K562 (cell line): ENCODE data around the gene HDAC7. TPM values are rescaled to one million over a fixed set of nuclear protein-coding genes. Genes with fewer than 3 reads are reported as not detected.

ENCODE experiments used
- ATAC-seq: fragments of 200-7000 bp; cut with Tn5 transposase; 3 replicates; pipeline ENCODE4 v1.9.1; 2020; ENCODE audit warnings: moderate library complexity
- BruUV-seq: library from RNA; stranded (reverse); fragments of 400-500 nt; replicated peaks from 2 replicates; lab custom pipeline; 2021; lab: Mats Ljungman, UMichigan
- CTCF ChIA-PET: fragments of 300-600 bp; formaldehyde crosslinking; extraction: SDS; loops from one replicate; lab custom pipeline; 2021; ENCODE audit warnings: low intra/inter-chr PET ratio; lab: Yijun Ruan, JAX
- POLR2A ChIA-PET: fragments of 300-600, 350-650 bp; sonication (Branson Sonifier 250); formaldehyde crosslinking; extraction: SDS; loops from one replicate; lab custom pipeline; 2021; ENCODE audit warnings: antibody characterized with exemption, inconsistent platforms; lab: Yijun Ruan, JAX
- DNase-seq, 4 experiments: peaks; one replicate each; pipeline versions ENCODE4 v3.0.0 to v3.0.0-alpha.2; 2011 to 2018; ENCODE audit warnings: low spot score in 3 of 4, mixed read lengths in 3 of 4; ENCODE audit errors: extremely low read depth in 1 of 4
- FAIRE-seq: peaks from 2 replicates; lab custom pipeline; 2011; peaks lifted over from hg19 to GRCh38; lab: Jason Lieb, UNC
- H2AFZ ChIP-seq: 2 replicates; pipeline ENCODE4 v1.6.0; 2011; ENCODE audit warnings: low read depth, low read length, control low read depth, inconsistent platforms
- H3K27ac ChIP-seq: fragments of 200-600 bp; 3 replicates; pipeline ENCODE4 v1.8.0; 2011; ENCODE audit warnings: low read depth, mild to moderate bottlenecking, control low read depth, inconsistent platforms, low read length, moderate library complexity, mixed read lengths; ENCODE audit errors: extremely low read depth
- H3K27me3 ChIP-seq, 2 experiments: fragments of 300-600 bp in 1 of 2; 2 replicates in 1 of 2; 3 replicates in 1 of 2; pipeline versions ENCODE4 v1.6.0 to v1.8.0; 2011; ENCODE audit warnings: inconsistent platforms in 2 of 2, low read length in 2 of 2, mild to moderate bottlenecking in 1 of 2, mixed read lengths in 1 of 2, moderate library complexity in 1 of 2; ENCODE audit not compliant: control insufficient read depth in 2 of 2, insufficient read depth in 2 of 2
- H3K36me3 ChIP-seq: fragments of 300-600 bp; 3 replicates; pipeline ENCODE4 v1.8.0; 2011; ENCODE audit warnings: mild to moderate bottlenecking, low read length, inconsistent platforms; ENCODE audit not compliant: control insufficient read depth, insufficient read depth
- H3K4me1 ChIP-seq, 2 experiments: fragments of 200-600 bp in 1 of 2; replicated peaks in 1 of 2; 2 replicates in 1 of 2; 3 replicates in 1 of 2; pipeline versions ENCODE4 v1.5.1 to v1.8.0; 2011; ENCODE audit warnings: inconsistent platforms in 2 of 2, low read length in 2 of 2, mild to moderate bottlenecking in 1 of 2, mixed read lengths in 1 of 2, moderate library complexity in 1 of 2; ENCODE audit not compliant: control insufficient read depth in 2 of 2, insufficient read depth in 2 of 2
- H3K4me2 ChIP-seq: 2 replicates; pipeline ENCODE4 v1.6.1; 2011; ENCODE audit warnings: low read length, control low read depth, inconsistent platforms, mixed read lengths; ENCODE audit not compliant: insufficient read depth
- H3K4me3 ChIP-seq: fragments of 200-600 bp; sonication (generic), shearing (Covaris generic); 2 replicates; pipeline ENCODE4 v1.5.1; 2016; ENCODE audit warnings: control low read depth, inconsistent platforms
- H3K79me2 ChIP-seq: fragments of 200-600 bp; 3 replicates; pipeline ENCODE4 v1.8.0; 2011; ENCODE audit warnings: low read length, inconsistent platforms; ENCODE audit not compliant: control insufficient read depth, insufficient read depth
- H3K9ac ChIP-seq, 2 experiments: 2 replicates each; pipeline versions ENCODE4 v1.6.0 to v1.6.1; 2011; ENCODE audit warnings: low read depth in 2 of 2, low read length in 2 of 2, control low read depth in 1 of 2, inconsistent platforms in 1 of 2, mild to moderate bottlenecking in 1 of 2, mixed read lengths in 1 of 2; ENCODE audit not compliant: insufficient read depth in 1 of 2
- H3K9me1 ChIP-seq: one replicate; pipeline ENCODE4 v1.6.0; 2011; ENCODE audit warnings: inconsistent platforms, mild to moderate bottlenecking, low read length, moderate library complexity; ENCODE audit not compliant: control insufficient read depth, insufficient read depth
- H3K9me3 ChIP-seq: replicated peaks from 2 replicates; pipeline ENCODE4 v1.5.1; 2011; ENCODE audit warnings: low read depth, low read length, inconsistent platforms; ENCODE audit not compliant: control insufficient read depth, insufficient read depth
- H4K20me1 ChIP-seq: replicated peaks from 2 replicates; pipeline ENCODE4 v1.6.1; 2011; ENCODE audit warnings: low read length, inconsistent platforms, mixed read lengths; ENCODE audit not compliant: control insufficient read depth, insufficient read depth
- RB1 ChIP-seq: fragments of 450-650 bp; IDR thresholded peaks from 2 replicates; pipeline ENCODE4 v1.6.1; 2017; ENCODE audit warnings: low read depth, mild to moderate bottlenecking
- ZNF316 ChIP-seq: fragments of 450-650 bp; IDR thresholded peaks from 2 replicates; pipeline ENCODE4 v1.6.1; 2016
- ZNF589 ChIP-seq: fragments of 200-800 bp; sonication (Bioruptor generic); IDR thresholded peaks from 2 replicates; pipeline ENCODE4 v1.6.1; 2016; ENCODE audit warnings: low read depth, missing genetic modification characterization, missing compliant biosample characterization
- WGBS: fragments of 100-300 bp; shearing (Covaris generic); methylation state at CpG from one replicate; pipeline ENCODE4 v1.1.6; 2016; ENCODE audit warnings: low coverage, mixed read lengths; ENCODE audit not compliant: insufficient coverage; ENCODE audit errors: missing lambda C conversion rate; 5-methylcytosine and 5-hydroxymethylcytosine counted together
- in situ Hi-C: fragments of 300-500 bp; cut with MboI; formaldehyde crosslinking; loops from 4 replicates; pipeline ENCODE4 v1.15.0; 2018; ENCODE audit warnings: inconsistent platforms, mixed read lengths
- intact Hi-C: fragments of 100-400 bp; cut with micrococcal nuclease; formaldehyde crosslinking; loops from 2 replicates; pipeline ENCODE4 v1.14.2; 2022
- polyA plus RNA-seq, 8 experiments: library from polyadenylated mRNA; depleted of rRNA in 4 of 8; stranded (reverse) in 5 of 8; unstranded in 3 of 8; fragments of >200 nt; fragmentation: Nextera tagmentation in 2 of 8; fragmentation: Illumina TruSeq in 1 of 8; extraction: Ambion mirVana in 2 of 8; extraction: Trizol in 1 of 8; gene quantifications; 2 replicates each; pipeline versions ENCODE4 v1.2.1 to v1.2.3, GENCODE V29; 2011 to 2014; ENCODE audit warnings: inconsistent platforms in 1 of 8, missing spikeins in 1 of 8
- total RNA-seq, 7 experiments: library from RNA; depleted of rRNA in 6 of 7; stranded (reverse); fragments of >200 nt in 6 of 7; fragmentation: Illumina TruSeq in 2 of 7; extraction: Trizol in 2 of 7; gene quantifications; 2 replicates each; pipeline versions ENCODE4 v1.2.1 to v1.2.3, GENCODE V29; 2011 to 2021; ENCODE audit warnings: low replicate concordance in 1 of 7
- TF ChIP-seq, protein P1 (sequence below): fragments of 450-650 bp; IDR thresholded peaks from 2 replicates; pipeline ENCODE4 v1.6.1; 2016; ENCODE audit warnings: borderline replicate concordance
- TF ChIP-seq, protein P2 (sequence below): fragments of 450-650 bp; formaldehyde crosslinking; IDR thresholded peaks from 2 replicates; pipeline ENCODE4 v1.4.0; 2020; ENCODE audit warnings: mild to moderate bottlenecking, moderate library complexity
- TF ChIP-seq, protein P3 (sequence below): fragments of 250-450 bp; sonication (Bioruptor Pico); IDR thresholded peaks from 2 replicates; pipeline ENCODE4 v1.4.0; 2020; ENCODE audit warnings: mild to moderate bottlenecking, moderate library complexity

HDAC7 gene
- total and polyA plus RNA-seq, 9 of the 15 experiments (the other 6 are each of a cell fraction or from before 2014, with no cell fraction given), result 2.5 to 129 (median 31.1) TPM

DNA sequence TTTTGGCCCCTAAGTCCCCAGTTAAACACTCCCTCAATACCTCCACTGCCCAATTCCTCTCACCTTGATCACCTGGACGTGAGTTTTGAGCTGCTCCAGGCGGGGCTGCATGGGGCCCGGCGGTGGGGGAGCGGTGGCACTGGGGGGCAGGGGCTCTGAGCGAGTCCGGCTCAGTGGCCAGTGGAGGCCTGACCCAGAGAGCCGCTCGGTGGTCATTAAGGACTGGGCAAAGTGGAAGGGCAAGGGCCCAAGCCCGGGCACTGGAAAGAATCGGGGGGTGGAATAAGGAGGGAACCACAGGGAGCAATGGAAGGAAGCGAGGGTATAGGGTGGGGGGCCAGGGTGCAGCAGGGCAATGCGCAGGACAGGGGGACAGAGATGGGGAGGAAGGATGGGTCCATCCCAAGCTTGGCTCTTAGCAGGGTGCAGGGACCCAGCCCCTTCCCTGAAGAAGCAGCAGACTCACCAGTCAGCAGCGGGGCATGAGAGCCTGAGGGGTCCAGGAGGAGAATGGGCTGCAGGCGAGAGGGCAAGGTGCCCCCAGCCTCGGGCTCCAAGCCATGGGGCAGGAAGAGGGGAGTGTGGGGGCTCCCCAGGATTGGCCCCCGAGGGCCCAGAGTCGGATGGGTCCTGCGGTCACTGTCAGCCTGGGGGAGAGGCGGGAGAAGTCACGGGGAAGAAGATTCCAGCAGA is 24.4 kb downstream of the HDAC7 start:
- Histone ChIP-seq H2AFZ (no peak overlapping the region), H4K20me1 (no peaks in the 10 kb centered on the region; the same call in 1 of the 2 replicates), H3K36me3 (peaks cover 98% of the 10 kb centered on the region; the same call in 2 of the 3 replicates), H3K79me2 (peaks cover 14% of the 10 kb centered on the region), H3K9ac (no peak overlapping the region; a peak in 1 of 4 replicates), H3K4me2 (no peak overlapping the region), H3K27me3 (no peaks in the 10 kb centered on the region), H3K9me3 (no peaks in the 10 kb centered on the region), H3K4me1 (peaks cover 0 to 23% of the 10 kb centered on the region in 2 experiments; a peak in 2 of 5 replicates), H3K9me1 (peaks cover 5% of the 10 kb centered on the region), H3K4me3 (no peak overlapping the region), H3K27ac (no peak overlapping the region)
- CTCF ChIA-PET, result interaction anchor here (0.7 kb wide), 1 partner anchor 42 kb away, joined by 3 read pairs; no protein-coding TSS in a partner anchor
- in situ Hi-C loops (no loop called here), intact Hi-C loops (loop anchor here (5.0 kb wide), 1 partner anchor 42 kb away; no protein-coding TSS in a partner anchor)
- no TSS peak for BruUV-seq
- ATAC-seq, result no peak
- 90% methylated on average over 16 of the region's 21 CpGs for WGBS
- POLR2A ChIA-PET, result interaction anchor here (2.0 kb wide), 1 partner anchor 10 kb away, joined by 8 read pairs; no protein-coding TSS in a partner anchor
- no peak for DNase-seq
- no peak for FAIRE-seq
- TF ChIP-seq RB1, result no peak
- TF ChIP-seq, protein P1, sequence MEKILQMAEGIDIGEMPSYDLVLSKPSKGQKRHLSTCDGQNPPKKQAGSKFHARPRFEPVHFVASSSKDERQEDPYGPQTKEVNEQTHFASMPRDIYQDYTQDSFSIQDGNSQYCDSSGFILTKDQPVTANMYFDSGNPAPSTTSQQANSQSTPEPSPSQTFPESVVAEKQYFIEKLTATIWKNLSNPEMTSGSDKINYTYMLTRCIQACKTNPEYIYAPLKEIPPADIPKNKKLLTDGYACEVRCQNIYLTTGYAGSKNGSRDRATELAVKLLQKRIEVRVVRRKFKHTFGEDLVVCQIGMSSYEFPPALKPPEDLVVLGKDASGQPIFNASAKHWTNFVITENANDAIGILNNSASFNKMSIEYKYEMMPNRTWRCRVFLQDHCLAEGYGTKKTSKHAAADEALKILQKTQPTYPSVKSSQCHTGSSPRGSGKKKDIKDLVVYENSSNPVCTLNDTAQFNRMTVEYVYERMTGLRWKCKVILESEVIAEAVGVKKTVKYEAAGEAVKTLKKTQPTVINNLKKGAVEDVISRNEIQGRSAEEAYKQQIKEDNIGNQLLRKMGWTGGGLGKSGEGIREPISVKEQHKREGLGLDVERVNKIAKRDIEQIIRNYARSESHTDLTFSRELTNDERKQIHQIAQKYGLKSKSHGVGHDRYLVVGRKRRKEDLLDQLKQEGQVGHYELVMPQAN, result no peak
- no peak for TF ChIP-seq ZNF589 (CRISPR knock-in tag)
- TF ChIP-seq, protein P2, sequence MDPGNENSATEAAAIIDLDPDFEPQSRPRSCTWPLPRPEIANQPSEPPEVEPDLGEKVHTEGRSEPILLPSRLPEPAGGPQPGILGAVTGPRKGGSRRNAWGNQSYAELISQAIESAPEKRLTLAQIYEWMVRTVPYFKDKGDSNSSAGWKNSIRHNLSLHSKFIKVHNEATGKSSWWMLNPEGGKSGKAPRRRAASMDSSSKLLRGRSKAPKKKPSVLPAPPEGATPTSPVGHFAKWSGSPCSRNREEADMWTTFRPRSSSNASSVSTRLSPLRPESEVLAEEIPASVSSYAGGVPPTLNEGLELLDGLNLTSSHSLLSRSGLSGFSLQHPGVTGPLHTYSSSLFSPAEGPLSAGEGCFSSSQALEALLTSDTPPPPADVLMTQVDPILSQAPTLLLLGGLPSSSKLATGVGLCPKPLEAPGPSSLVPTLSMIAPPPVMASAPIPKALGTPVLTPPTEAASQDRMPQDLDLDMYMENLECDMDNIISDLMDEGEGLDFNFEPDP, result no peak
- TF ChIP-seq ZNF316, result no peak
- TF ChIP-seq, protein P3, sequence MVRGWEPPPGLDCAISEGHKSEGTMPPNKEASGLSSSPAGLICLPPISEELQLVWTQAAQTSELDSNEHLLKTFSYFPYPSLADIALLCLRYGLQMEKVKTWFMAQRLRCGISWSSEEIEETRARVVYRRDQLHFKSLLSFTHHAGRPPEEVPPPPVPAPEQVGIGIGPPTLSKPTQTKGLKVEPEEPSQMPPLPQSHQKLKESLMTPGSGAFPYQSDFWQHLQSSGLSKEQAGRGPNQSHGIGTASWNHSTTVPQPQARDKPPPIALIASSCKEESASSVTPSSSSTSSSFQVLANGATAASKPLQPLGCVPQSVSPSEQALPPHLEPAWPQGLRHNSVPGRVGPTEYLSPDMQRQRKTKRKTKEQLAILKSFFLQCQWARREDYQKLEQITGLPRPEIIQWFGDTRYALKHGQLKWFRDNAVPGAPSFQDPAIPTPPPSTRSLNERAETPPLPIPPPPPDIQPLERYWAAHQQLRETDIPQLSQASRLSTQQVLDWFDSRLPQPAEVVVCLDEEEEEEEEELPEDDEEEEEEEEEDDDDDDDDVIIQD (CRISPR knock-in tag), result no peak
